Germinal center (tissue), 1 donor: ENCODE measurements around the gene GABRQ.

Source experiments
- DNase-seq: peaks from one replicate; pipeline ENCODE4 v3.0.0; 2012; ENCODE audit warnings: mixed read lengths, low spot score

Gene GABRQ

DNA sequence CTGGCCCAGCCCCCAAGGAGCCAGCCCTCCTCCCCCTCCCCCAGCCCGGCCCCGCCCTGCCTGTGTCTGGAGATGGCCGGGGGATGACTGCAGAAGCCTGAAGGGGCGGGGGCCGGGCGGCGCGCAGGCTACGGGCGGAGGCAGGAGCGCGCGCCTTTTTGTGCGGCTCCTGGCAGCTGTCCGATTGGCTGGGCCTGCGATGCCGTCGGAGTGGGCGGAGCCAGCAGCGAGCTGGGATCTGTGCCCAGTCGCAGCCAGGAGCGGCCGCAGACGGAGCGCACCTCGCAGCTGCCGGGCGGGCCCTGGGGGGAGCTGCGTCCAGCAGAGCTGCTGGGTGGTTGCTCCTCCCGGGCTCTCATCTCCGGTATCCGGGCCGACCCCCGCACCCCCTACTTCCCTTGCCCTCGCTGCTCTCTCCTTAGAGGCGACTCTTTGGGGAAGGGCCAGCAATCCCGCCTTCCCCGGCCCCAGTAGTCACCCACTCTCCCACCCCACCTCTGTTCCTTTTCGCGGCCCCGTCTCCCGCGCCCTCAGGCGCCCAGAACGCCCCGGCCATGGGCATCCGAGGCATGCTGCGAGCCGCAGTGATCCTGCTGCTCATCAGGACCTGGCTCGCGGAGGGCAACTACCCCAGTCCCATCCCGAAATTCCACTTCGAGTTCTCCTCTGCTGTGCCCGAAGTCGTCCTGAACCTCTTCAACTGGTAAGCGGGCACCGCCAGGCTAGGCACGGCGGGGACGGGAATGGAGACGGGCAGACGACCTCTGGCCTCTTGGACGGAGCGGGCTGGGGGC is at the start of gene GABRQ:
TSS of gene GABRQ (plus strand) at position 247 of the 794 bp plus-strand sequence. CDS start at position 555, 308 bp downstream.
- DNase-seq = no peak

DNA sequence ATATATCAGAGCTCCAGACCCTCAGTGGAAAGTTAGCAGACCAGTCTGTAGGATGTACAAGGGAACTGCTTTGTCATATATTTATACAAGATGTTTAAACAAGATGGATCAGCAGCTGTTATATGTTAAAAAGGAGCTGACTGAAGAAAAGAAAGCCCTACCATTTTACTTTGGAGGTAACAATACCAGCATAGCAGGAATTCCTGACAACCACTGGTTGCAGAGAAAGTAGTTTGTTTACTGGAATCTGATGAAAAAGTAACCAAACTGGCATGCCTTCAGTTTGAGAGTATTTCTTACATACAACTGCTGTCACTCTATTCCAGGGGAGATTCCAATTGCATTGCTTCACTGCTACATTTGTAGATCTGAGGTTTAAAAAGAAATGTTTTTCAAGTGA is 49.5 kb upstream of the GABRQ start:
- no peak for DNase-seq

DNA sequence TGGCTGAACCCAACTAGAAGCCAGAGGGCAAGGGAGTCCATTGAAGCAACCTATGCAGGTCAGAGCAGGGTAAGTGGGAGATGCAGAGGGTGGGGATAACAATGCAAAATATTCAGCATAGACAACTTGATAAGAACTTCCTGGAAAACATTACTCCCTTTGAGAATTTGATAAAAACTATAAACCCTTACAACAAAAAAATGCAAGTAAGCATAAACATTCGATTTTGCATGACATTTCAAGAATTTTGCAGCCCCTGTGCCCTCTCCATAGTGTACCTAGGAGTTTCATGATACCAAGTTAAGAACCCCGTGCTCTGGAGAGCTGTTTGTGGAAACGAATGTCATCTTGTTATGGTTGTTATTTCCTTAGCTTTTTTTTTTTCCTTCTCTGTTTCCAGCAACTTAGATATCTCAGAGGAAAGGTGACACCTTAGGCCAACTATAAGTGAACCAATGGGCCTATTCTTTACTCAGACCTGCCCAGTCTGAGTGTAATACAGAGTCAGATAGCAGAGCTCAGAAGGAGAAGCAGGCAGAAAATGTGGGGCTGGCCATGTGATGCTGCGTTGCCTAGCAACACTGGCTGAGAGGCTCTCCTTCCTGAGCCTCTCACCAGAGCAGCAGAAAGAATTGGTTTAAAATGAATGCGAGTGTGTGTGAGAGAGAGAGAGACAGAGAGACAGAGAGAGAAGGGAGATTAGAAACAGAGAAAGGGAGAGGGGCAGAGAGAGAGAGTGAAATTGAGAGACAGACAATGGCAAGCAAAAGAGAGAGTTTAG is 36.7 kb upstream of the GABRQ start:
- no peak for DNase-seq

DNA sequence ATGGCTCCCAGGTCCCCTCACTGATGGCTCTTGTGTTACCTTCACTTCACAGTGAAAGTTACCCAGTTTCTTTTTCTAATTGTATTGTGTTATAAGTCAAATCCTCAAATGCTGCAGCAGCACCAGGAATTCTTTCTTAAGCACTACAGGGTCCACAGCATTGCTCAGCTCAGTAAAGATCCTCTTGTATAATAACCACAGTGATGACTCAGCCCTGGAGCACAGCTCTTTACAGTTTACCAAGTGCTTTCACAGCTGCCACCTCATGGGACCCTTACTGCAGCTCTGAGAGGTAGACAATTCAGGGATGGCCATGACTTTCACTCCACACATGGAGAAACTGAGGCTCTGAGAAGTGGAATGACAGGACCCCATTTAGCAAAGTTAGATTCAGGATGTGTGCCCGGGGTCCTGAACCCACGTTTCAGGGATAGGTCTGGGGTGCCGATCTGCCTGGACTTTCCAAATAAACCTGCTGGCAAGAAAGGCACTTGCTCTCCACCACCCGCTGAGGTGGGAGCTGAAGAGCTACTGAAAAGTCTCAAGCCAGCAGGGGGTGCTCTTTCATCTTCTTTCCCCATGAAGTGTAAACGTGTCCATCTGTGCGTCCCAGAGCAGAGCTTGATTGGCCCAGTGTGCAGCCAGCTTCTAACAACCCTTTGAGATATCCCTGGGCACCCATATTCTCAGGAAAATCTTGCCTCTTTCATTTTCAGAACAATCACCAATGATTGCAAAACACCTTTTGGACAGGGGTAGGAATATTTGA is 35.7 kb upstream of the GABRQ start:
- DNase-seq = no peak

DNA sequence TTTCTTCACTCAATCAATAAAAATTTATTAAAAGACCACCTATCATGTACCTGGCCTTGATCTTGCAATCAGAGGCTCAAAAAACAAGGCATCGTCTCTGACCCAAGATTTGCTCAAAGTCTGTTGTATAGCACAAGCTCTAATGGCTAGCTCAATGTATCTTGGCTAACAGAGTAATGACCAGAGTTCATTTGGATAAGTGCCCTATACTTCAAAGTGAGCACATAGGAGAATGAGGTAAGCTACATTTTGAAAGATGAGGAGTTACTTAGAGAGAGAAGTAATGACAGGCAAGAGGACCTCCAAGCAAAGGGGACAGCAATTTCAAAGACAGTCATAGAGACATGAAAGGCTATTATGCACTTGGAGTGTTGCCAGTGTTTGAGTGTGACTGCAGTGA is 22.9 kb upstream of the GABRQ start:
- DNase-seq = no peak

DNA sequence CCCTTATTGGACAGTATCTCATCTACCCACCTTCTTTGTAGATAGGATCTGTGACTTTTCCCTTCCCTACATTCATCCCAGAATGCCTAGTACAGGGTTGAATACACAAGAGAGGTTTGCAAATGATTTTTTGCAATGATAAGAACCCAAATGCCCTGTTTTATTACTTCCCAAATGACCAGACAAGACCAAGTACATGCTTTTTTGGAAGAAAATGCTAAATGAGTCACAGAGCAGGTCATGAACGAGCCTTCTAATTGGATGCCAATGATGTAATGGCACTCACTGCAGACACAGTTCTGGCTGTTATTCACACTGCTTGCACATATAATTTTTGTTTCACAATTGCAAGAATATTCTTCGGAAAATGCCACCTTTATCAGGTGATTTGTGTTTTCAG is 17.8 kb upstream of the GABRQ start:
- DNase-seq = no peak

DNA sequence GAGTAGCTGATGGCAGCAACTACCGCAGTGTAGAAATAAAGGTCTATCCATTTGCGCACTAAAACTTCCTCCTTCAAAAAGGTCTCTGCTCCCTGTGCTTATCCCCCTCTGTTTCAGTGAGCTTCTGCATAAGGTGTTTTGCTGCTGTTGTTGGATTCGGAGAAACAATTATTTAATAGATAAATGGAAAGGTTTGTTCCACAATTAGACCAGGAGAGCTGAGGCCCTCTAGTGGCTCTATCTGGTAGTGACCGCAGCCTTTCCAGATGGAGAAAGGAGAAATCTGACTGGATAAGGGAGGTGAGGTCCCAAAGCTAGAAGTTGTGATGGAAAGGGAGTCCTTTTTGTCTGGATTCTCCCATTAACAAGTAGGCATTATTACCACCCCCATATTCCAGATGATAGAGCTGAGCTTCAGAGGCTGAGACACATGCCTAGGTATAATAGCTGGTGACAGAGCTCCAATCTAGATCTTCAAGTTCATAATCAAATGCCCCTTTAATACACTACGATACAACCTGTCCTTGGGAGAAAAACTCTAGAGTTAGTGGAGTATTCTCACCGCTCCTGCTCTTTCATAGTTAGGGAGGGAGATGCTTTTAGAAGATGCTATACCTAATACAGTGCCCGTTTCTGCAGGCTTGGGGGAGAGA is 5.1 kb upstream of the GABRQ start:
- DNase-seq = no peak

DNA sequence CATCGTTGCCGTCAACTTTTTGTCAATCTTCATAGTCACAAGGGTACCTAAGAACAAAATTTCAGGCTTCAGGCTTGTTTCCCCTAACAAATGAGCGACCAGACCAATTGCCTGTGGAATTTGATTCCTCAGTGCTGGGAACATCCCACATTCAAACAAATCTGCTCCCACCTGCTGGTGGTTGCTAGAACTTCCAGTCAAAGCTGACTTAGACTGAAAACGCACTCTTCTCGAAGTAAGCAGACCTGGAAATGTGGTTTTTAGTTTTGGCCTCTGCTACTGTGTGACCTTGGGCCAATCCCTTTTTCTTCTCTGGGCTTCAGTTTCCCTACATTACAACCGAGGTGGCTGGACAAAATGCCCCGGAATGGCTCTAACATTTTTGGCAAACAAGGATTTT is 1.8 kb upstream of the GABRQ start:
- no peak for DNase-seq

DNA sequence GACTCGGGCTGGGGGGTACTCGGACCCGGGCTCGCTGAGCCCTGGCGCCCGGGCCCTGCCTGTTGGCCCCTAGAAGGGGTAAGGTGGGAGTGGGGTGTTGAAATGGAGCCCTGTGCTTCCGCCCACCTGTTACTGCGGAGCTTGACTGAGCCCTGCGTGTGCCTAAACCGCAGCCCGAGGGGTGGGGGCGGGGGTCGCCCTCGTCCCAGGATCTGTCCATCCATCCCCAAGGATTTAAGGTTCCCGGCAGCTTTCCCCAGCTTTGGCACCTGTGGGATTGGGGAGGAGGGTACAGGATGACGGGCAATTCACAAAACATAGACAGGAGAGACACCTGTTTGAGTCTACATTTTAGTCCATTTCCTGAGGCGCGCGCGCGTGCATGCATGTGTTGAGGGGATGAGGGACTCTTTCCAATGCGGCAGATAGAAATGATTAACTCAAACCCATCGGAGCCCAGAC is 779 bp downstream of the GABRQ start:
- no peak for DNase-seq

DNA sequence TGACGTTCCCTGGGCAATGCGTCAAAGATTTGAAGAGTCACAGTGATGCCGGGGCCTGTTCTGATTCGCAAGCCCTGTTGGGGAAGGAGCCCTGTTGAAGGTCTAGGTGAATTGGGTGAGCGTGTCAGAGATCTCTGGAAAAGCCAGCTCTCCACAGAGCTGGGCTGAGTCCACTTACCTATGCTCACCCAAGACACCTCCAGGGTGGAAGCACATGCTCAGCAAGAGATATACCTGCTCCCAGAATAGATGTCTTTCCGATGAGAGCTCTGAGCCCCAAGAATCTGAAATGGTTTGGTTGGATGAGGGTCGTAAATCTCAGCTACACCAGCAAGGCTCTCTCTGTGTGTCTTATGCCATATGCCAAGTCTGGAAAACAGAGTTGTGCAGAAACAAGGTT is 1.7 kb downstream of the GABRQ start:
- DNase-seq = no peak

DNA sequence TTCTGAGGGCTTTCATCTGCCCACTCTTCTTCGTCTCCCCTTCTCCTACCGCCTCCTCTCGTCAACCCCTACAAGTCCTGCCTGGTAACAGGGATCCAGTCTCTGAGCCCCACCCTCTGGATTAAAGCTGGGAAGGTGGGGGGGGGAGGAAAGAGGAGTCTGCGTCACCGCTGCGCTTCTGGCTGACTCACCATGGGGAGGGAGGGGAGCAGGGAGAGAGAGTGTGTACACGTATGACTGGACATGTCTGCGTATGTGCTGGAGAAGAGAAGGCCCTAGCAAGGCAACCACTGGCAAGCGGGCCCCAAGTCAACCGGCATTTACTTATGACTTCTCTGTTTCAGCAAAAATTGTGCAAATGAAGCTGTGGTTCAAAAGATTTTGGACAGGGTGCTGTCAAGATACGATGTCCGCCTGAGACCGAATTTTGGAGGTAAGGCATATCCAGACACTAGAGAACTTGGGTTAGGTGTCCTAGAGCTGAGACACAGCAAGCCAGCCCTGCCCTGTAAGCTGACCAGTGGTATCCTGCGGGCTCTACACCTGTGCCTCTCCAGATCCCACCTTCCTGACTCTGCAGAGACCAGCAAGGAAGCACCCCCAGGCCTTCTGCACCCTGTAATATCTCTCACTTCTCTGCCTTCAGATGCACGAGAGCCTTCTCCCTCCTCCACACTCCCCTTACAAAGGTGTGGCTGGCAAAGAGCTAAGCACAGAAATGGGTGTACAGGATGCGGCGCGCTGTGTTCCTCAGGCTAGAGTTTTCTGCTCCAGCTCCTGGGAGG is 2.5 kb downstream of the GABRQ start:
- DNase-seq = no peak

DNA sequence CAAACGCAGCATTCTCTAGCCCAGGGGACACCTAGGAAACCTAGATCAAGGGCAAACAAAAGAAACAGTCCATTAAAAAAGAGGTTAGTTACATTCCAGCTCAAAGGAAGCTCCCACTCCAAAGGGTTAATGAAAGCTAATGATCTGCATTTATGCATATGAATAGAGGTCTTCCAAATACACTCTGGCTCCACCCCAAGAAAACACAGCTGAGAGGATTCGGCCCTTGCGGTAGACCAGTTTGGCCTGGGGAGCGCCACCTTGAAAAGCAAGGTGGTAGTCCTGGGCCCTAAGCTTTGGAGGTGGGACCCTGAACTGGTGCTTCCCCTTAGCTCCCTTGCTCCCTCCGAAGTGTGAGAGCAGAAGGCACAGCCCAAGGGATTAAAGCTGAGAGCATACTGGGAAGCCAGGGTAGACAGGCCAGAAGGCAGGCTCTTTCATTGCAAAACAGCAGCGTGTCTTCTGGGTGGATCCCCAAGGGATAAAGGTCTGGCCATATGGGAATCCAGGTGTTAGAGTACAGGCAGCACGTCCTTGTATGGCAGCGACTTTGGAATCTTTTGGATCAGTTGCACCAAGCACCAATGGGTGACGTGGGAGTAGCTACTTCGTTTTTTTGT is 3.7 kb downstream of the GABRQ start:
- DNase-seq = no peak

DNA sequence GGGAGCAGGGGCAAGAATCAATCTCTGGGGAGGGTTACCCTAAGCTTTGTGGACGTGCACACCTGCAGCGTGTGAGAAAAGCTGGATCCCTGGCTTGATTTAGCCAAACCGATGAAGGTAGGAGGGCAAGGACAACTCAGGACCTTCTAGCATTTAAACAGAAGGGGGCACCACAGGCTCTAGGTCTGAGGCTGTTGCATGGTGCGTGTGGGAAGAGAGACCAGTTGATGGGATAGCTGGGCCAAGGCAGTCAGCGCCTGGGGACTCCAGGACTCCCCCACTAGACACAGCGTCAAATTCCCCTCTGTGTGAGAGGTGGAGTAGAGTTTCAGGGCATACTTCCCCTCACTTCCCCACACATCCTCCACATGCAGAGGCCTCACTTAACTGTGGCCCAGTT is 4.3 kb downstream of the GABRQ start:
- no peak for DNase-seq

DNA sequence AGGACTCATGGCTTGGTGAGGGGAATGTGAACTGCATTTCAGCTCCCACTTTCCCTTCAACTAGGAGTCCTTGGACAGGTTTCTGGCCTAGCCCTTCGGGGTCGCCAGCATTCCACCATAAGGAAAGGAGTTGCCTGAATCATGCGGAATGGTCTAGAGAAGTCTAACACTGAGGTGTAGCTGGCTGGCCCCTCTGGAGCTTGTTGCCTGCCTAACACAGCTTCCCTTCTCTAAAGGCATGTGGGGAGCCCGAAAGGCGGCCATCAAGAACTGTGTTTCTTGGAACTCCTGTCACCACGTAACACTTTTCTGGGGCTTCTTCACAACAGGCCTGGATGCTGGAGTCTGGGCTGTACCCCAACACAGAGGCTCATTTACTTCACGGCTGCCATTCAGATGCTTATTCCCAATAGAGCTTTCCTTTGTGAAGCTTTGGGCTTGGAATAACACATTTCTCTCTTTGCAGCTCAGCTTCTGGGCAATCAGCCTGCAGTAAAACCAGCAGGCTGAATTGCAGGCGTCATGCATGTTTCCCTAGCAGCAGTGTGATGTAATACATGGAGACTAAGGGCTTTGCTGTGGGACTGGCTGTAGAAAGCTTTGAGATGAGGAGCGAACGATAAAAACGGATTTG is 5.4 kb downstream of the GABRQ start:
- no peak for DNase-seq

DNA sequence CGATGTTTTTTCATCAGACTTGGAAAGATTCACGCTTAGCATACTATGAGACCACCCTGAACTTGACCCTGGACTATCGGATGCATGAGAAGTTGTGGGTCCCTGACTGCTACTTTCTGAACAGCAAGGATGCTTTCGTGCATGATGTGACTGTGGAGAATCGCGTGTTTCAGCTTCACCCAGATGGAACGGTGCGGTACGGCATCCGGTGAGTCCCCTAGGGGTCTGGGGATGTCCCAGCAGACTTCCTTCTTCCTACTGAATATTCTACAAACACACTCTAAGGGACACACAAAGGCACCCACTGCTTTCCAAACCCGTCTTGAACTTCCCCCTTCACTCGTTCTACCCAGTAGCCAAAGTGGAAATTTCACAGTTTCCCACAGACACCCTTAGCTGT is 9.3 kb downstream of the GABRQ start:
- no peak for DNase-seq

DNA sequence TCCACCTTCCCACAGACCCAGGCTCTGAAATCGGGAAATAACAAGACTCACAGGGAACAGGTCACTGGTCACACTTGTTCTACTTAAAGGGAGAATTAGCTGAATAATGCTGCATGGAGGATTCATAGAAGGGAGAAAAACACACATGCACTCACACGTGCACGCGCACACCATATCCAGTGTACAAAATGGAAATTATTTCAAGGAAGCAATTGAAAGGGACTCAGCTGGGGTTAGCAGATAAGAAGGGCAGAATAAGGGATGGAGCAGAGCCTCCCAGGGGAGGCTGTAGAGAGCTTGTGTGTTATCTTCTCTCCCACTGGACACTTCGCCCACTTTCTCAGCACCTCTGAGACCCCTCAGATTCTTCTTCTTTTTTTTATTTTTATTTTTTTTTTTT is 10.3 kb downstream of the GABRQ start:
- no peak for DNase-seq

DNA sequence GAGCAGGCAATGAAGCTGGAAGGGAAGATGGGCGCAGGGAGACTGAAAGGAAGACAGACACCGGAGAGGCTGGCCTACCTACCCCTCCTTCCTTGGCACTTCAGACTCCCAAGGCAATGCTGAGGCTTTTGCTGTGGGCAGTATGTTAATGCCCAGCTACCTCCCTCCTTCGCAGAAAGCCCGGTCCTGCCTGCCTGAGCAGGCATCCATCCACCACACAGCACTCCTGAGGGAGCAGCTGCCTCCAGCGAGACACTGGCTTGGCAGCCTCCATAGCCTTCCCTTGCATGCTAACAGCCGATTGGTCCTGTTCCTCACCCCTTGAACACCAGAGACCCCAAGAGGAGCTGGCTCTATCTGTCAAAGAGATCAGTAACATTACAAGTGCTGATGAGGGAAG is 14.4 kb downstream of the GABRQ start:
- no peak for DNase-seq

DNA sequence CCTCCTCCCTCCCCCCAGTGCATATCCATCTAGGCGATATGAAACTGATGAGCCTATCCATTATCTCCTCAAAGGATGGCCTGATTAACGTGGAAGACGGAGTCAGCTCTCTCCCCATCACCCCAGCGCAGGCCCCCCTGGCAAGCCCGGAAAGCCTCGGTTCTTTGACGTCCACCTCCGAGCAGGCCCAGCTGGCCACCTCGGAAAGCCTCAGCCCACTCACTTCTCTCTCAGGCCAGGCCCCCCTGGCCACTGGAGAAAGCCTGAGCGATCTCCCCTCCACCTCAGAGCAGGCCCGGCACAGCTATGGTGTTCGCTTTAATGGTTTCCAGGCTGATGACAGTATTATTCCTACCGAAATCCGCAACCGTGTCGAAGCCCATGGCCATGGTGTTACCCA is 14.8 kb downstream of the GABRQ start:
- DNase-seq = no peak

DNA sequence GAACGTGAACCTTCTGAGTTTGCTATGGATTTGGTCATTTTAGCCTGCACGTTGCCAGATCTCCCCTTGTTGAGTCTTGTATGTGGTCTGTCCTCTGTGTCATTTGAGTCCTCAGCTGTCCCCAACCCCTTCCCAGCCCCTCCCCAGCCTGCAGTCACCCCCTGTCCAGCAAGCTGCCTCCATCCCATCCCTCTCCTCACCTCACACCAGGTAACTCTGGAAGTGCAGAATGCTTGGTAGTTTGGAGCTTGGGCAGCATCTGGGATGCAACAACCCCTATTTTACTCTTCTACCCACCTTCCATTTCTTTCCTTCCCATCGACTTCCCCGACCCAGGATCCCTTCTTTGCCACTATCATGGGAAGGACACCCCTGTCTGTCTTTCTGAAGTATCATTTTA is 18.4 kb downstream of the GABRQ start:
- no peak for DNase-seq

DNA sequence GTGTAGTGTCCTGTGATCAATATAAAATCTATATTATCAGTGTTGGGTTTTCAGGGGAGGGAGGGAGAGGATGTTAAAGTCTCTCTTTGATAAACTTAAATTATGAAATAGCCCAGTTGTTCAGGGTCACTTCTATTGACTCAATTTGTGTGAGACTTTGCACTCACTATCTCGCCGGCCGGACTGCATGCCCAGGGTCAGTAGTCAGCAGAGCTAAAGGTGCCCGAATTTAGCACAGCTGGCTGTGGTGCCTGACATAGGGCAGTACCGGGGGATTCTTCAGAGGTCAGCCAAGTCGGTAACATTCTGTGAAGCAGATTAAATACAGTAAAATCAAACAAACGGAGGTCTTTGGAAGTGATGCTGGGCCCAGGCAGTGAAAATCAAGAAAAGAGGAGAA is 19.2 kb downstream of the GABRQ start:
- DNase-seq = no peak
